GM21529 (cell line): ENCODE results near the gene TSN.
"Not testable (repeated sequence)": the region's sequence is repeated elsewhere in the genome, so short reads cannot be mapped to it uniquely, and the experiment has no call there.

Source experiments
- ATAC-seq: cut with Tn5 transposase; IDR thresholded peaks from one replicate; pipeline ENCODE4 v1.9.1; 2021; ENCODE audit not compliant: unreplicated experiment

The TSN gene

DNA sequence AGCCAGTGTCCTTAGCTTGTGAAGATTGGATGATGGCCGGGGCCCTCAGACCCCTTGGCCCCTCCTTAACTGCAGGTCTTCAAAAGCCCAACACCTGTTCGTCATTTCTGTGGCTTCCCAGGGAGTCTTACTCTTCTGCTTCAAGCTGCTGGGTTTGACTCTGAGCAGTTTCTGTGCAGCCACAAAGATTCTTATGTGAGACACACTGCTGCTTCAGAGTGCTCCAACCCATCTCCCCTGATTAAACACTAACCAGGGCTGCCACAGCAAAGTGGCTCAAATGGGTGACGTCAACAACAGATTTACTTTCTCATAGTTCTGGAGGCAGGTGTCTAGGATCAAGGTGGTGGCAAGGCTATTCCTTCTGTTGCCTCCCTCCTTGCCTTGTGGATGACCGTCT lies 40.8 kb downstream of the TSN start:
- ATAC-seq: peak; percentile 51

DNA sequence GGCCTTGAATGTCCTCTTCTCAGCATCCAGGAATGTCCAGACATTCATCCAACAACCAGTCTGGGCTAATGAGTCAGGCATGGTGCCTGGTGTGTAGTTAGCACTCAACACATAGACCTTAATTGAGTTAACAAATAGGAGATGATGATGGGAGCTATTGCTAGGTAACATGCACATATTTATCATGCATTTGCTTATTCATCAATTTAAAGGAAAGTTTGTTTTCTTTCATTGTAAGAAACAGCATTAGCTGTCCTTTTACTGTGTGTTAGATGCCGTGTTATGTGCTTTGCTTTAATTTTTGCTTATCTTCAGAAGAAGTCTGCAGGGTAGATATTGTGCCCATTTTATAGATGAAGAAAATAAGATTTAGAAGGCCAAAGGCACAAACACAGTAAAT lies 43.2 kb downstream of the TSN start:
- ATAC-seq: no peak

GRCh38 chr2:121801916-121802315 lies 46.5 kb downstream of the TSN start:
- no peak for ATAC-seq

DNA sequence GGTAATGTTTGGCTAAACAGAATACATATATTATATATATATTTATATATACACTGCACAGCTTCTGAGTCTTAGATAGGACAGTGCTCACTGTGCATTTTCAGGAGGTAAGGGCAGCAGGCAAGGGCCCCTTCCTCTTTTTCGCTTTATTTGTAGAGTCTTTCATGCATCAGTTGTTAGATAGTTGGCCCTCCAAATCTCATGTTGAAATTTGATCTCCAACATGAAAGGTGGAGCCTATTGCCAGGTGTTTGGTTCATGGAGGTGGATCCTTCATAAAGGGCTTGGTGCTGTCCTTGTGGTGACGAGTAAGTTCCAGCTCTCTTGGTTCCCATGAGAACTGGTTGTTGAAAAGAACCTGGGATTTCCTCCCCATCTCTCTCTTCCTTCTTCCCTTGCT lies 48.1 kb downstream of the TSN start:
- ATAC-seq: no peak

DNA sequence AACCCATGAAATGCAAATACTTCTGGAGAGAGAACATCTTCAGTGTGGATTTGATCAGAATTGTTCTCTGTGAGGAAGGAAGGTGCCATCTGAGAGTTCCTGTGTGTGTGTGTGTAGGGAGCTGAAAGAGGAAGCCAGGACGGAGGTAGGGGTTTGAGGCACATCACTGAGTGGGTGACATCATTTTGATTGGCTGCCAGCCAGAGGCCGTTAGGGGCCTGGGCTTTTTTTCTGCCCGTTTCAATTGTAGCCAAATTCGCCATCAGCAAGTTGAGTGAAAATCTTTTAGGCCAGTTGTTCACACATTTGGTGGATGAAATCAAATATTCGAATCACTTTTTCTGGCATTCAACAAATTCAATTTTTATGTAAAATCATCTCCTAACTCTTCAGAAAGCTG lies 48.9 kb downstream of the TSN start:
- peak; percentile 86 for ATAC-seq

DNA sequence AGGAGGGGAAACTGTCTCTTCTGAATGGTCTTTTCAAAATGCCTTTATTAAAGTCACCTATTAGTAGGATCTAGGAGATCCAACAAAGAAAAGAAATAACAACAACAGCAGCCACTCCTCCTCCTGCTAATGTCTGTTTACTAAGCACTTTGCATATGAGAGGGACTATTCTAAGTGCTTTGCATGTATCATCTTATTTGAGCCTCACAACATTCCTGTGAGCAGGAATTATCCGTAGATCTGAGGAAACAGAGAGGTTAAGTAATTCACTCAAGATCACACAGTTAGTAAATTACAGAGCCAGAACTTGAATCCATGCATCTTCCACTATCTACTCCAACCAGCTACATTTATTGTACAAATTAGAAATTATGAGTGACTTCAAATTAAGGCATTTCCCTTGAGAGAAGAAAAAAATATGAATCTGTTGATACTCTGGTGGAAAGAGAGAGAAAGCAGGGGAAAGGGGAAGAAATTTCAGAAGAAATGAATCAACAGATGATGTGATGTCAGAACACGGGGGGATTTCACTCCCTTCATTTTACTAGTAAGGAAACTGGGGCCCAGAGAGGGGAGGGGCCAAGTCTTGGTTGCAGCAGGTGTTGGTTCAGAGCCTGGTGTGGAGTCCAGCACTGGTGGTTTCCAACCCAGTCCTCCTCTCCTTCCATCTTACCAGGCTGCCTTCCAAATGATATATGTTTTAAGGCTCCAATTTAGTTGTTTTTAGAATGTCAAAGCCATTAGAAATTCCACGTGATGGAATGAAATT lies 49.7 kb downstream of the TSN start:
- no peak for ATAC-seq

DNA sequence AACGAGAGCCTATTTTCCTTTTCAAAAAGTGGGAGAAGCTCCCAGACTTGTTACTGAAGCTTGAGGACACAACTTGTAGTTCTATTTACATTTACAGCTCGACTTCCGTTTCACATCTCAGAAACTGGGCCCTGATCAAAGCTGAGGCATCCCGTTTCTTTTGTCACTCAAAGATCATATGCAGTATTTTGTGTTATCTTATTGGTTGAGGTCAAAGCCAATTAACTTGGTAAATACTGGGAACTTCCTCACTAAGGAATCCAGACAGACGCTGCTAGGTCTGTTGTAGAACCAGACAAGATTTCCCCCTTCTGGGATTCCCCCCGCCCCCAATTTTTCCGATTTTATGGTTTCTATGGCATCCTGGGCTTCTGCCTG lies 50.3 kb downstream of the TSN start:
- no peak for ATAC-seq

DNA sequence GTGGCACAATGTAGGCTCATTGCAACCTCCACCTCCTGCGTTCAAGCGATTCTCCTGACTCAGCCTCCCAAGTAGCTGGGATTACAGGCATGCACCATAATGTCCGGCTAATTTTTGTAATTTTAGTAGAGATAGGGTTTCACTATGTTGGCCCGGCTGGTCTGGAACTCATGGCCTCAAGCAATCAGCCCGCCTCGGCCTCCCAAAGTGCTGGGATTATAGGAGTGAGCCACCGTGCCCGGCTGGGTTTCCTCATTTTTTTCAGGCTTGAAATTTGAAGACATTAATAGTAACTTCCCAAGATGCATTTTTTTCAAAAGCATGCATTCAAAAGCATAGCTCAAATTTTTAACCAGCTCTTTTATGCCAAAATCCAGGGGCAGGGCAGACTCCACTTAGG lies 52.3 kb downstream of the TSN start:
- not testable (repeated sequence) for ATAC-seq

- no peak for ATAC-seq
These were observed 54.2 kb downstream of the TSN start for GRCh38 chr2:121809607-121810006.

DNA sequence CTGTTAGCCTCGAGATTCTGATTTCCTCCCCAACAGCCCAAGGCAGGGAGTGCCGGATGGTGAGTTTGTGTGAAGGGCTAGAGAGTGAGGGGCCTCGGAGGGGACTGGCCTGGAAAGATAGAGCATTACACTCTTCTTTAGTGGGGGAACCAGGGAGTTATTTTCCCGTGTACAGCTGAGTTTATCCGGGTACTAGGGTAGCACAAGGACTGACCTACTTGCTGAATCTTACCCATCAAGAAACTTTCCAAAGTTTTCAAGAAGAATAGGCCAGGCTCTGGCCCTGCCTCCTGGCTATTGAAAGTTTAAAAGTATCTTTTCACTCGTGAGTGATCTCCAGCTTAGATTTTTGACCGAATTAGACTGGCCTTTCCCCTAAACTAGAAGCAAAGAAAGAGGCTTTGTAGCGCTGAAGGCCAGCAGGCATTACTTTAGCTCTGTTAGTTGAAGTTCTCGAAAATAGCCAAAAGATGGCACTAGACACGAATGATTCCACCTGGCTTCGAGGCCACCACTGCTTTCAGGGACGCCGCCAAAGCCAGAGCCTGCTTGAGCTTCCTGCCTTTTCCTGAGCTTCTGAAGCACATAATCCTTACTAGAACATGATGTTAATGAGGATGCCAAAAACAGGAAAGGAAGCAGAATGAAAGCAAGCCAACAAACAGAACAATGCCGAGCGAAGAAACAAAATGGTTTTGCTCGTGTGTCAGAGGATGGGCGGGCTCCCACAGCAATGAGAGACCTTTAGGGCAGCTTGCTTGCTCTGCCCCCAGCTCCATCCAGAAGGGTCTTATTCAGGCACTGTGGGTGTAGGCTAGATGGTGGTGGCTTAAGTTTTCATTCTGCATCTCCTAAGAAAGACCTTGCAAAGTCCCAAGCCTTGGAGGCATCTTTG lies 55.8 kb downstream of the TSN start:
- ATAC-seq: peak; percentile 83

- ATAC-seq: not testable (repeated sequence)
These were observed 57.6 kb downstream of the TSN start for GRCh38 chr2:121813083-121813482.

DNA sequence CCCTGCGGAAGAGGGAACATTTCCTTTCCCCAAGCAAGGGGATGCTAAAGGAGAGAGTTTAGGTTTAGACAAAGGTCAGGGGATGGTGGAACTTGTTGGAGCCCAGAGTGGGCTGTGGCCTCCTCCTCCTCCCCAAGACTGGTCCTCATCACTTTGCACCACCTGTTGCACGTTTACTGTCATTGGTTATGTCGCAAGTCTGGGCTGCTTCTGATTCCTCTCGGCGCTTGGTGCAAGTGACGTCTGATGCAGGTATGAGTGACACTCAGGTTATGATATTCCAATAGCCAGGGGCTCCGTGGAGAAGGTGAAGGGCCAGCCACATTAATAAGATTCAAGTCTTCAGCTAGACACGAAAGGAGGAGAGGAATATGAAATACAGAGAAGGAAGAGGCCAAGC lies 59.8 kb downstream of the TSN start:
- no peak for ATAC-seq

DNA sequence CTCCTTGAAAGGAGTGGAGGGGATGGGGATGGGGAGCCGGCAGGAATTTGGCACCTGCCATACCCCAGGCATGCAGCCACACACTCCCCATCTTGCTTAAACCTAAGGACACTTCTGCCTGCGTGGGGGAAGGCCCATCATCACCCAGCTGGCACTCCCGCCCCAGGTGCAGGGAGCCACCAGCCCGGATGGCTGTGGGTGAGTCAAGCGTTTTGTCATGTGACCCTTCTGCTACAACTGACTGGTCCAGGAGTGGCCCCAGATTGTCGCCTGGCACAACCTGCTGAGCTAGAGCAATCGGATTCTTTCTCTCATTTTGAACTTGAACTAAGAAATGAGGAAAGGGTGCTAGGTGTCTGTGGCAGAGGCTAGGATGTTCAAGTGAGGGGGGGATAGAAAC lies 61.3 kb downstream of the TSN start:
- peak; percentile 56 for ATAC-seq

GRCh38 chr2:121817304-121817703 lies 61.9 kb downstream of the TSN start:
- ATAC-seq: not testable (repeated sequence)
